ENCODE results near the gene SKAP1. TPM values are rescaled to one million over a fixed set of nuclear protein-coding genes. Genes with fewer than 3 reads are reported as not detected.

The SKAP1 gene
- total RNA-seq, 4 donors from 2014 or later = 1.1 to 12.1 (median 1.8) TPM; not detected in 1

DNA sequence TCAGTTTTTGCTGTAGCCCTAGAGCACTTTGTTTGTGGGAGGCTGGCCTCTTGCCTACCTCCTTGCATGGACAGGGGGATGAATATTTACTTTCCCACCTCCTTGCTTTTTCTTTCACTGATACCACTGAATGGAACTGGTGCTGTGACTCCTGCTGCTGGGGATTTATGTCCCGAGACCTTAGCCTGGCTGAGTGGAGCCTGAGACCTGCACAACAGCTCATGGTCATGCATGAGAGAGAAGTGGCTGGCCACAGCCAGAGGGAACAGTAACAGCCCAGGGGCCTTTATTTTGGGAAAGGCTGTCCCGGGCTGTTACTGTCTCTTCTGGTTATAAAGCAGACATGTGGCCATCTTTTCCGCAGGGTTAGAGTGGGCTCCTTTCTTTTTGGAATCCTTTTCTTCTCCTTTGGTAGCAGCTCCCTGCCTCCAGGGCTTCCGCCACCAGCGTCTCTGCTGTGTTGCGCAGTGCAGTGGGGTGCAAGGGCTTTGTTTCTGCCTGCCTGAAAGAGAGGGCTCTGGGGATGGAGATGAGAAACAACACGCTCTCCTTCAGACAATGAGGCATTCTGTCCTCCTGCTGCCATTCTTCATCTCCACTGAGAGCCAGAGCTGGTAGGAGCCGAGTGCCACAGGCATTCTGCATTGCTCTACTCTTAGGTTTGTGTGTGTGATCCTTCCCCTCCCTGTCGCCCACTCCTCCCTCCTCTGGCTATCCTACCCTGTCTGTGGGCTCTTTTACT, 307.9 kb downstream of the SKAP1 start:
- H3K4me3 ChIP-seq = no peak overlapping the region
- no peaks in the 10 kb centered on the region for H3K27me3 ChIP-seq
- ATAC-seq = no peak
- no peak for TF ChIP-seq POLR2A (IDR thresholded peaks at IDR 0.05)
- TF ChIP-seq, protein P1, sequence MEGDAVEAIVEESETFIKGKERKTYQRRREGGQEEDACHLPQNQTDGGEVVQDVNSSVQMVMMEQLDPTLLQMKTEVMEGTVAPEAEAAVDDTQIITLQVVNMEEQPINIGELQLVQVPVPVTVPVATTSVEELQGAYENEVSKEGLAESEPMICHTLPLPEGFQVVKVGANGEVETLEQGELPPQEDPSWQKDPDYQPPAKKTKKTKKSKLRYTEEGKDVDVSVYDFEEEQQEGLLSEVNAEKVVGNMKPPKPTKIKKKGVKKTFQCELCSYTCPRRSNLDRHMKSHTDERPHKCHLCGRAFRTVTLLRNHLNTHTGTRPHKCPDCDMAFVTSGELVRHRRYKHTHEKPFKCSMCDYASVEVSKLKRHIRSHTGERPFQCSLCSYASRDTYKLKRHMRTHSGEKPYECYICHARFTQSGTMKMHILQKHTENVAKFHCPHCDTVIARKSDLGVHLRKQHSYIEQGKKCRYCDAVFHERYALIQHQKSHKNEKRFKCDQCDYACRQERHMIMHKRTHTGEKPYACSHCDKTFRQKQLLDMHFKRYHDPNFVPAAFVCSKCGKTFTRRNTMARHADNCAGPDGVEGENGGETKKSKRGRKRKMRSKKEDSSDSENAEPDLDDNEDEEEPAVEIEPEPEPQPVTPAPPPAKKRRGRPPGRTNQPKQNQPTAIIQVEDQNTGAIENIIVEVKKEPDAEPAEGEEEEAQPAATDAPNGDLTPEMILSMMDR (IDR thresholded peaks at IDR 0.05) = no peak
- TF ChIP-seq POLR2AphosphoS5 (IDR thresholded peaks at IDR 0.05) = no peak
- TF ChIP-seq EP300 (IDR thresholded peaks at IDR 0.05) = no peak
- H3K27ac ChIP-seq = no peak overlapping the region
- H3K4me1 ChIP-seq = no peaks in the 10 kb centered on the region
- 80 to 82% methylated on average over 3 to 5 of the region's 9 CpGs for WGBS, 2 donors (ENCODE audit: low coverage in 1 of 2)
- H3K9me3 ChIP-seq = no peaks in the 10 kb centered on the region
- H3K36me3 ChIP-seq = peaks cover 3 to 99% of the 10 kb centered on the region in 2 donors

DNA sequence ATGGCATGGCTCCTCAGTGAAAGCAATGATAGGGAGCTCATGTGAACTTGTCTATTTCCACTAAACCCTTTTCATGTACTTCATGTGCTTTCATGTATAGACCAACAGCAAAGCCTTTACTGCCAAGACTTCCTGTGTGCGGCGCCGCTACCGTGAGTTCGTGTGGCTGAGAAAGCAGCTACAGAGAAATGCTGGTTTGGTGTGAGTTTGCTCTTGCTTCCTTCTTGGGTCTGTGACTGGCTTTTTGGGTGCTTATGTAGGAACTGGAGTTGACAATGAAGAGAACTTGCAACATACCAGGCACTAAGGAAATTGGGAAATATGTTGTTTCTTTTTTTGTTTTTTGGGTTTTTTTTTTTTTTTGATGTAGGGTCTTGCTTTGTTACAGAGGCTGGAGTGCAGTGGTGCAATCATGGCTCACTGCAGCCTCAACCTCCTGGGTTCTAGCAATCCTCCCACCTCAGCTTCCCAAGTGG, 316.8 kb downstream of the SKAP1 start:
- peaks cover 0 to 66% of the 10 kb centered on the region in 2 donors for H3K36me3 ChIP-seq
- no peak for ATAC-seq
- WGBS, 2 donors (ENCODE audit: low coverage in 1 of 2) = 91 to 100% methylated on average over 3 to 5 of the region's 5 CpGs

DNA sequence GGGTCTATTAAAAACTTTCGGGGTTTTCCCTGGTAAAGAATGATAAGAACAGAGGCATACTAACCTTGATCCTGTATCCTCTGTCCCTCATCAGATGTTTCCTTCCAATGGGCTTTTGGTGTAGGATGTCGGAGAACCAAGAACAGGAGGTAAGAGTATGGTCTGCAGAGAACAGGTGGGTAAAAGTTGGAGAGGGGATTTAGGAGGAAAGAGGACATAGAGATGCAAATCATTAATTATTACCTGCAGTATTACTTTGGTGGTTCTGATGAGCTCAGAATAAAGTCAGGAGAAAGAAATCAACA, 318.1 kb downstream of the SKAP1 start:
- Histone ChIP-seq H3K27me3 (no peaks in the 10 kb centered on the region), H3K9me3 (no peaks in the 10 kb centered on the region), H3K27ac (no peak overlapping the region), H3K4me3 (no peak overlapping the region), H3K4me1 (peaks cover 0 to 31% (median 10%) of the 10 kb centered on the region in 3 donors), H3K36me3 (peaks cover 0 to 53% of the 10 kb centered on the region in 2 donors)
- TF ChIP-seq EP300 (IDR thresholded peaks at IDR 0.05) (no peak), POLR2A (IDR thresholded peaks at IDR 0.05) (no peak), POLR2AphosphoS5 (IDR thresholded peaks at IDR 0.05) (no peak)
- TF ChIP-seq, protein P1 (IDR thresholded peaks at IDR 0.05) = no peak
- WGBS, 2 donors (ENCODE audit: low coverage in 1 of 2) = 65% methylated on average over 2 of the region's 2 CpGs; no CpG with 5 or more reads in 1 of the 2 donors
- ATAC-seq = no peak

More for the DNA sequence above, 316.8 kb downstream of the SKAP1 start:
- Histone ChIP-seq H3K9me3 (no peaks in the 10 kb centered on the region), H3K27me3 (no peaks in the 10 kb centered on the region), H3K4me3 (no peak overlapping the region), H3K27ac (no peak overlapping the region), H3K4me1 (peaks cover 0 to 27% (median 10%) of the 10 kb centered on the region in 3 donors)
- TF ChIP-seq EP300 (IDR thresholded peaks at IDR 0.05) = no peak
- peak in 1 of 2 donors; percentile 11 for TF ChIP-seq POLR2A (IDR thresholded peaks at IDR 0.05)

DNA sequence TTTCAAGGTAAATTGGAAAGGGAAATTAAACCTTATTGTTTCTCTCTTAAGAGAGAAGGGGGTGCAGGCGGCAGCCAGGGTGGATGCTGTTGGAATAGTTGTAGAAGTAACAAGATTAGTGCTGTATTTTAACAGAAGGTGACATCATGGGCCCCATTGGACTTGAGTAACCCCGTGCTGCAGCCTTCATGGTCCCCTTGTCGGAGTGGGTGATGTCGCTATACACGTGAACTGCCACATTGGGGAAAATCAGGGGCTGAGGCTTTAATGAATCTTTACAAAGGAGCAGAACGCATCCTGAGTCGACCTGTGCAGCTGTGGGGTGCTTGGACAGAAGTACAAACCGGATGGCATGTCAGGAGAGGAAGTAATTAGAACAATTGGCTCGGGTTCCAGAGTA, 319.3 kb downstream of the SKAP1 start:
- H3K27ac ChIP-seq = no peak overlapping the region
- WGBS, 2 donors (ENCODE audit: low coverage in 1 of 2) = 71 to 84% methylated on average over 8 to 9 of the region's 9 CpGs

More for the DNA sequence above, 319.3 kb downstream of the SKAP1 start:
- Histone ChIP-seq H3K27me3 (no peaks in the 10 kb centered on the region), H3K4me1 (peaks cover 0 to 37% (median 10%) of the 10 kb centered on the region in 3 donors), H3K9me3 (no peaks in the 10 kb centered on the region), H3K4me3 (no peak overlapping the region), H3K36me3 (peaks cover 0 to 41% of the 10 kb centered on the region in 2 donors)
- no peak for ATAC-seq
- TF ChIP-seq EP300 (IDR thresholded peaks at IDR 0.05) (no peak), POLR2AphosphoS5 (IDR thresholded peaks at IDR 0.05) (no peak), POLR2A (IDR thresholded peaks at IDR 0.05) (no peak)
- TF ChIP-seq, protein P1 (IDR thresholded peaks at IDR 0.05) = no peak

Data from gastroesophageal sphincter (tissue), 4 donors.